IMR-90 (cell line): ENCODE data around the gene ERAP2. TPM values are rescaled to one million over a fixed set of nuclear protein-coding genes. Genes with fewer than 3 reads are reported as not detected.

Experiments used
- ATAC-seq: fragments of 200-7000 bp; cut with Tn5 transposase; 2 replicates; pipeline ENCODE4 v1.9.1; 2020; ENCODE audit warnings: low read depth, mild to moderate bottlenecking, moderate library complexity
- BruUV-seq: library from RNA; stranded (reverse); fragments of 400-500 nt; replicated peaks from 2 replicates; lab custom pipeline; 2021; lab: Mats Ljungman, UMichigan
- CTCF ChIA-PET: fragments of 300-600 bp; formaldehyde crosslinking; extraction: SDS; loops from one replicate; lab custom pipeline; 2021; ENCODE audit warnings: antibody characterized with exemption; lab: Yijun Ruan, JAX
- POLR2A ChIA-PET: fragments of 300-600 bp; sonication (Branson Sonifier 250); formaldehyde crosslinking; loops from one replicate; lab custom pipeline; 2022; ENCODE audit warnings: antibody characterized with exemption; ENCODE audit not compliant: unreplicated experiment; lab: Charles Lee
- DNase-seq: peaks from one replicate; pipeline ENCODE4 v3.0.0; 2013
- H2AFZ ChIP-seq: replicated peaks from 2 replicates; pipeline ENCODE3; 2013; ENCODE audit warnings: low read length, mild to moderate bottlenecking; ENCODE audit not compliant: poor library complexity
- H2AK5ac ChIP-seq: 2 replicates; pipeline ENCODE4 v1.6.1; 2013; ENCODE audit warnings: low read depth, low read length, inconsistent platforms
- H2AK9ac ChIP-seq: replicated peaks from 2 replicates; pipeline ENCODE3; 2013; ENCODE audit warnings: mild to moderate bottlenecking, low read depth, low read length, moderate library complexity; ENCODE audit not compliant: poor library complexity
- H2BK120ac ChIP-seq: 2 replicates; pipeline ENCODE4 v1.6.1; 2013; ENCODE audit warnings: low read depth, low read length, inconsistent platforms
- H2BK15ac ChIP-seq: 3 replicates; pipeline ENCODE4 v1.6.1; 2013; ENCODE audit warnings: low read depth, low read length, inconsistent platforms
- H2BK20ac ChIP-seq: 2 replicates; pipeline ENCODE4 v1.6.1; 2013; ENCODE audit warnings: low read depth, mild to moderate bottlenecking, inconsistent platforms, low read length, moderate library complexity
- H2BK5ac ChIP-seq: 2 replicates; pipeline ENCODE4 v1.6.1; 2013; ENCODE audit warnings: mild to moderate bottlenecking, low read depth, low read length, inconsistent platforms; ENCODE audit not compliant: poor library complexity, severe bottlenecking
- H3K14ac ChIP-seq: replicated peaks from 2 replicates; pipeline ENCODE4 v1.6.1; 2013; ENCODE audit warnings: low read depth, low read length, inconsistent platforms
- H3K18ac ChIP-seq: 2 replicates; pipeline ENCODE4 v1.6.1; 2013; ENCODE audit warnings: low read depth, low read length, control low read depth
- H3K23ac ChIP-seq: 2 replicates; pipeline ENCODE4 v1.6.1; 2013; ENCODE audit warnings: low read depth, low read length, inconsistent platforms
- H3K27ac ChIP-seq: 2 replicates; pipeline ENCODE4 v1.5.1; 2013; ENCODE audit warnings: mild to moderate bottlenecking, control low read depth, low read length; ENCODE audit not compliant: insufficient read depth
- H3K27me3 ChIP-seq: 2 replicates; pipeline ENCODE4 v1.6.1; 2013; ENCODE audit warnings: low read length; ENCODE audit not compliant: control insufficient read depth, insufficient read depth
- H3K36me3 ChIP-seq: 2 replicates; pipeline ENCODE4 v1.6.1; 2013; ENCODE audit warnings: low read length, mixed read lengths; ENCODE audit not compliant: control insufficient read depth, insufficient read depth
- H3K4ac ChIP-seq: 2 replicates; pipeline ENCODE4 v1.6.1; 2013; ENCODE audit warnings: low read depth, low read length, inconsistent platforms
- H3K4me1 ChIP-seq: 2 replicates; pipeline ENCODE4 v1.6.1; 2013; ENCODE audit warnings: low read length, mixed read lengths; ENCODE audit not compliant: control insufficient read depth, insufficient read depth
- H3K4me2 ChIP-seq: 2 replicates; pipeline ENCODE4 v1.6.1; 2013; ENCODE audit warnings: low read depth, mild to moderate bottlenecking, control low read depth, low read length, moderate library complexity
- H3K4me3 ChIP-seq: 2 replicates; pipeline ENCODE4 v1.5.1; 2013; ENCODE audit warnings: low read depth, mild to moderate bottlenecking, control low read depth, low read length, moderate library complexity; ENCODE audit not compliant: insufficient read depth
- H3K56ac ChIP-seq: 2 replicates; pipeline ENCODE4 v1.6.1; 2013; ENCODE audit warnings: low read length, inconsistent platforms; ENCODE audit not compliant: insufficient read depth; ENCODE audit errors: extremely low read depth
- H3K79me1 ChIP-seq, 2 experiments: 2 replicates each; pipeline ENCODE4 v1.6.1; 2013; ENCODE audit warnings: low read length in 2 of 2, inconsistent platforms in 1 of 2, low read depth in 1 of 2
- H3K9ac ChIP-seq: 2 replicates; pipeline ENCODE4 v1.6.1; 2013; ENCODE audit warnings: low read depth, low read length, control low read depth
- H3K9me1 ChIP-seq: 2 replicates; pipeline ENCODE4 v1.6.1; 2013; ENCODE audit warnings: low read length, inconsistent platforms; ENCODE audit not compliant: insufficient read depth
- H3K9me3 ChIP-seq: 2 replicates; pipeline ENCODE4 v1.6.1; 2013; ENCODE audit warnings: low read length; ENCODE audit not compliant: control insufficient read depth, insufficient read depth
- H4K20me1 ChIP-seq: 2 replicates; pipeline ENCODE4 v1.6.1; 2013; ENCODE audit warnings: low read length, inconsistent platforms; ENCODE audit not compliant: insufficient read depth
- H4K5ac ChIP-seq: 2 replicates; pipeline ENCODE4 v1.6.1; 2013; ENCODE audit warnings: mild to moderate bottlenecking, low read depth, low read length, control low read depth
- H4K8ac ChIP-seq, 2 experiments: 2 replicates each; pipeline ENCODE4 v1.6.1; 2013; ENCODE audit warnings: low read depth in 2 of 2, low read length in 2 of 2, control low read depth in 1 of 2, inconsistent platforms in 1 of 2
- H4K91ac ChIP-seq: 2 replicates; pipeline ENCODE4 v1.6.1; 2013; ENCODE audit warnings: low read depth, low read length, inconsistent platforms; ENCODE audit not compliant: insufficient read depth
- CHD1 ChIP-seq: IDR thresholded peaks from 2 replicates; pipeline ENCODE4 v1.6.1; 2012; ENCODE audit warnings: low read depth, low read length, improper control_type of control experiment
- WGBS, 2 experiments: methylation state at CpG; one replicate each; pipeline versions ENCODE4 v1.1.5 to v1.1.7; 2013; ENCODE audit warnings: missing lambda C conversion rate in 2 of 2; ENCODE audit not compliant: insufficient read length in 1 of 2; ENCODE audit errors: extremely low coverage in 2 of 2; 5-methylcytosine and 5-hydroxymethylcytosine counted together
- dilution Hi-C: fragments of 300-500 bp; cut with HindIII; formaldehyde crosslinking; loops from one replicate; pipeline ENCODE4 v1.14.3; 2018; ENCODE audit warnings: low sequenced_read_pairs; ENCODE audit not compliant: unreplicated experiment
- in situ Hi-C: fragments of 300-500 bp; cut with MboI; formaldehyde crosslinking; loops from 3 replicates; pipeline ENCODE4 v1.14.3; 2019; ENCODE audit warnings: low sequenced_read_pairs, inconsistent platforms, mixed read lengths
- intact Hi-C: fragments of 100-400 bp; cut with micrococcal nuclease; formaldehyde crosslinking; loops from 2 replicates; pipeline ENCODE4 v1.10.0; 2022
- polyA plus RNA-seq, 3 experiments: library from polyadenylated mRNA; depleted of rRNA; stranded (reverse); fragments of >200 nt; gene quantifications; 2 replicates each; pipeline ENCODE4 v1.2.3, GENCODE V29; 2012; ENCODE audit warnings: low replicate concordance in 1 of 3
- total RNA-seq: library from RNA; depleted of rRNA; stranded (reverse); fragments of >200 nt; gene quantifications from 2 replicates; pipeline ENCODE4 v1.2.3, GENCODE V29; 2012

ERAP2 gene
- total and polyA plus RNA-seq, 2 of the 4 experiments (the other 2 are of a cell fraction): 10.6 to 21.3 TPM

GRCh38 chr5:96836817-96837216, 39.5 kb upstream of the ERAP2 start:
- no peak overlapping the region for H3K9ac ChIP-seq
- H3K27ac ChIP-seq: no peak overlapping the region
- H3K23ac ChIP-seq: no peak overlapping the region
- H2BK20ac ChIP-seq: no peak overlapping the region
- no peak overlapping the region for H2BK15ac ChIP-seq
- TF ChIP-seq CHD1: no peak
- no peak overlapping the region for H3K56ac ChIP-seq
- H3K18ac ChIP-seq: no peak overlapping the region
- intact Hi-C loops: no loop called here
- ATAC-seq (no peak), DNase-seq (no peak)
- no peak overlapping the region for H2AFZ ChIP-seq
- no peak overlapping the region for H4K91ac ChIP-seq
- H3K36me3 ChIP-seq: no peaks in the 10 kb centered on the region
- no peak overlapping the region for H3K4ac ChIP-seq
- no TSS peak for BruUV-seq
- H3K9me1 ChIP-seq: no peaks in the 10 kb centered on the region
- CTCF ChIA-PET: no interaction called here
- no peaks in the 10 kb centered on the region for H3K4me1 ChIP-seq
- H3K4me2 ChIP-seq: no peak overlapping the region
- no peak overlapping the region for H3K4me3 ChIP-seq
- H2AK9ac ChIP-seq: no peak overlapping the region
- WGBS, 2 experiments: no CpG with 5 or more reads among the region's 1 CpG
- in situ Hi-C loops: no loop called here
- no peak overlapping the region for H2AK5ac ChIP-seq
- no peak overlapping the region for H4K8ac ChIP-seq
- no peaks in the 10 kb centered on the region; the same call in 1 of the 2 replicates for H3K27me3 ChIP-seq
- no peaks in the 10 kb centered on the region for H4K20me1 ChIP-seq
- H3K79me1 ChIP-seq: no peaks in the 10 kb centered on the region
- H2BK120ac ChIP-seq: no peak overlapping the region
- H4K5ac ChIP-seq: no peak overlapping the region
- dilution Hi-C loops: no loop called here
- POLR2A ChIA-PET: no interaction called here
- H3K9me3 ChIP-seq: no peaks in the 10 kb centered on the region
- no peak overlapping the region for H2BK5ac ChIP-seq
- H3K14ac ChIP-seq: no peak overlapping the region
